HG02571 (cell line): ENCODE results near the gene ALPP.
"Not testable (repeated sequence)": the region's sequence is repeated elsewhere in the genome, so short reads cannot be mapped to it uniquely, and the experiment has no call there.

ENCODE experiments used
- ATAC-seq: cut with Tn5 transposase; IDR thresholded peaks from one replicate; pipeline ENCODE4 v1.9.1; 2021; ENCODE audit warnings: mild to moderate bottlenecking, moderate library complexity; ENCODE audit not compliant: unreplicated experiment

Gene ALPP

DNA sequence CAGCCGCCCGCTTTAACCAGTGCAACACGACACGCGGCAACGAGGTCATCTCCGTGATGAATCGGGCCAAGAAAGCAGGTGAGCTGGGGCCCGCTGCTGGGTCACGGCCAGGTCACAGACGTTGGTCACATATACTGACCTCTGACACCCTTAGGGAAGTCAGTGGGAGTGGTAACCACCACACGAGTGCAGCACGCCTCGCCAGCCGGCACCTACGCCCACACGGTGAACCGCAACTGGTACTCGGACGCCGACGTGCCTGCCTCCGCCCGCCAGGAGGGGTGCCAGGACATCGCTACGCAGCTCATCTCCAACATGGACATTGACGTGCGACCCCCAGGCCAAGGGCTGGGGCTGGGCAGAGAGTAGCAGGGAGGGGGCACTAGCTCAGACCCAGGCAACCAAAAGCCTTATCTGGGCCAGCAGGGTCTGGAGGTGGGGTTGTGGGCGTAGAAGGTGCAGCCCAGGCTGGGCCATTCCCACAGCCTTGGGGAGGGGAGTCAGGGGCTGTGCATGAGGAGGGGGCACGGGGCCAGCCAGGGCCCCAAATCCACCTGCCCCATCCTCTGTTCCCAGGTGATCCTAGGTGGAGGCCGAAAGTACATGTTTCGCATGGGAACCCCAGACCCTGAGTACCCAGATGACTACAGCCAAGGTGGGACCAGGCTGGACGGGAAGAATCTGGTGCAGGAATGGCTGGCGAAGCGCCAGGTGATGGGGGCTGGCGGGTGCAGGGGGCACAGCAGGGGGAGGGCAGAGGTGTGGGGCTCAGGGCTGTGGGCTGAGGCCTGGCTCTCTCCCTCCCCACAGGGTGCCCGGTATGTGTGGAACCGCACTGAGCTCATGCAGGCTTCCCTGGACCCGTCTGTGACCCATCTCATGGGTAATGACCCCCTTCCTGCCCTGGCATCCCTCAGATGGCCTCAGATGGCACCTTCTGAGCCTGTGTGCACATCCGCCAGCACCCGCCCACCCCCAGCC, 1.3 kb downstream of the ALPP start:
- ATAC-seq, result not testable (repeated sequence)

DNA sequence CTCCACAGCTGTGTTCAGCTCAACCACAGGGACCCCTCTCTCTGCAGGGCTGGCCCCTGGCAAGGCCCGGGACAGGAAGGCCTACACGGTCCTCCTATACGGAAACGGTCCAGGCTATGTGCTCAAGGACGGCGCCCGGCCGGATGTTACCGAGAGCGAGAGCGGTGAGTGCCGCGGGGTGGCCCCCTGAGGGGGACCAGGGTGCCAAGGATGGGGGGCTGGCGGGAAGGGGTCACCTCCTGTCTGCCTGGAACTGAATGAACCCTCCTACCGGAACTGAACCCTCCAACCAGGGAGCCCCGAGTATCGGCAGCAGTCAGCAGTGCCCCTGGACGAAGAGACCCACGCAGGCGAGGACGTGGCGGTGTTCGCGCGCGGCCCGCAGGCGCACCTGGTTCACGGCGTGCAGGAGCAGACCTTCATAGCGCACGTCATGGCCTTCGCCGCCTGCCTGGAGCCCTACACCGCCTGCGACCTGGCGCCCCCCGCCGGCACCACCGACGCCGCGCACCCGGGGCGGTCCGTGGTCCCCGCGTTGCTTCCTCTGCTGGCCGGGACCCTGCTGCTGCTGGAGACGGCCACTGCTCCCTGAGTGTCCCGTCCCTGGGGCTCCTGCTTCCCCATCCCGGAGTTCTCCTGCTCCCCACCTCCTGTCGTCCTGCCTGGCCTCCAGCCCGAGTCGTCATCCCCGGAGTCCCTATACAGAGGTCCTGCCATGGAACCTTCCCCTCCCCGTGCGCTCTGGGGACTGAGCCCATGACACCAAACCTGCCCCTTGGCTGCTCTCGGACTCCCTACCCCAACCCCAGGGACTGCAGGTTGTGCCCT, 2.9 kb downstream of the ALPP start:
- not testable (repeated sequence) for ATAC-seq

DNA sequence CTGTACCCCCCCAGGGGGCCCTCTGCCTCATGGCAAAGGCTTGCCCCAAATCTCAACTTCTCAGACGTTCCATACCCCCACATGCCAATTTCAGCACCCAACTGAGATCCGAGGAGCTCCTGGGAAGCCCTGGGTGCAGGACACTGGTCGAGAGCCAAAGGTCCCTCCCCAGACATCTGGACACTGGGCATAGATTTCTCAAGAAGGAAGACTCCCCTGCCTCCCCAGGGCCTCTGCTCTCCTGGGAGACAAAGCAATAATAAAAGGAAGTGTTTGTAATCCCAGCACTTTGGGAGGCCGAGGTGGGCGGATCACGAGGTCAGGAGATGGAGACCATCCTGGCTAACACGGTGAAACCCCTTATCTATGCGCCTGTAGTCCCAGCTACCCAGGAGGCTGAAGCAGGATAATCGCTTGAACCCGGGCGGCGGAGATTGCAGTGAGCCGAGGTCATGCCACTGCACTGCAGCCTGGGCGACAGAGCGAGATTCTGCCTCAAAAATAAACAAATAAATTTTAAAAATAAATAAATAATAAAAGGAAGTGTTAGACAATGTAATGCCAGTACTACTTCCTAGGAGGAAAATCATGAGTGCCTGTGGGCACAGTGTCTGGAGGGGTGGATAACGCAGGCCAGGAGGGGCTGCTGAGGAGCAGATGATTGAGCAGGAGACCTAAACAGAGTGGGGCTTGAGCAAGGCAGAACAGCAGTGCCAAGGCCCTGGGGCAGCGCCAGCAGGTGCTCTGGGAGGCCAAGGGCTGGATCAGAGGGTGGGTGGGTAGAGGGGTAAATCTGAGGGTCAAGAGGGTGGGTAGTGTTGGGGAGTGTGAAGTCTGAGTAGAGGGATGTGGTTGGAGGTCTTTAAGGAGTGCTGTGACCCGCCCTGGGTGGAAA, 4.0 kb downstream of the ALPP start:
- no peak for ATAC-seq

DNA sequence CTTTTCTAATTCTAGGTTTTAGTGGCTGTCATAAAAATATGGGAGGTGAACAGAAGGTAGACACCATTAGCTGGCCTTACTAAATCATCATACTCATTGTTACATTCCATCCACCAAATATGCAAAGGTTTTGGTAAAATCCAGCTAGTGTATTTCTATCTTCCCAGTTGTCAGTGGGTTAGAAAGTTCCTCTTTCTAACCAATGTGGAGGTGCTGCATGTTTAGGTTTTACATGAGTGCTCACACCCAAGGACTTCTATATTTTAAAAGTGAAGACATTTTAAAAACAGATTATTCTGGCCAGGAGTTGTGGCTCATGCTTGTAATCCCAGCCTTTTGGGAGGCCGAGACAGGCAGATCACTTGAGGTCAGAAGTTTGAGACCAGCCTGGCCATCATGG, 5.9 kb downstream of the ALPP start:
- ATAC-seq, result no peak

DNA sequence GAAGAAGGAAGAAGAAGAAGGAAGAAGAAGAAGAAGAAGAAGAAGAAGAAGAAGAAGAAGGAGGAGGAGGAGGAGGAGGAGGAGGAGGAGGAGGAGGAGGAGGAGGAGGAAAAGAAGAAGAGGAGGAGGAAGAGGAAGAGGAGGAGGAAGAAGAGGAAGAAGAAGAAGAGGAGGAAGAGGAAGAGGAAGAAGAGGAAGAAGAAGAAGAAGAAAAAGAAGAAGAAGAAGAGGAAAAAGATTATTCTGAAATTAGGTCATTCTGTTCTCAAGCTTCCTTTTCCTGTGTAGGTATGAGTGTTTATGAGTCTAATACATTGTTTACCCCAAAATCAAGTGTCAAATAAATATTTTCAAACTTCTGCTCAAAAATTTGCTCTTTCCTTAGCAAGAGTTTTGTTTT, 6.5 kb downstream of the ALPP start:
- ATAC-seq, result not testable (repeated sequence)

DNA sequence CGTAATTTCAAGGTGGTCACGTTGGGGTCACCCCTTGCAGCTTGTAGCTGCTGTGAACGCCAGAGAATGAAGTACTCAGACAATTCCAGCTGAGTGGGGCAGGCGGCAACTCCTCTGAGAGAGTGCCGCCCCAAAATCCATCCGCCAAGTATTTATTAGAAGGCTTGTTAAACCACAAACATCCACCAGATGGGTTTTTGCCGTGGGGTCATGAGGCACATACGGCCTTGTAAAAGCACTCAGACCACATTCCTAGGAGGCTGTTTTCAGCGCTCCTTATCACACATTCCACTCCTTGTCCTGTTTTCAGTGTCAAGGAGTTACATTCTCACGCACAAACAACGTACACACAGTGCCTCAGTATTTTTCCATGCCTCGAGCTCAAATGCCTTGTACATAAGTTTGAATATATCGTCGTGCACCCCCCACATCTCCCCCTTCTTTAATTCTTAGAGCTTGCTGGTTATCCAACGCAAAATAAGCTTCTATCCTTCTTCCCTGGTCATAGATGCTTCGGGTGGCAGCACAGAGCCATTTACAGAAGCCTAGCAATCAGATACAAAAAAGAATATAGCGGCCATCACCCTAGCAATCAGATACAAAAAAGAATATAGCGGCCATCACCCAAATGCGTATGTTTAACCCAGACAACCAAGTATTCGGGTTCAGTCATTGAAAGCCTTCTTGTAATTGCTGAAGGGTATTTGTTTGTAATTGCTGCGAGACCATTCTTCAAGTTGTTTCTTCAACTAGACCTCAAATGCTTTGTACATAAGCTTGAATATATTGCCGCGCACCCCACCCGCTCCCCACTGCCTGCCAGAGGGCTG, 7.3 kb downstream of the ALPP start:
- no peak for ATAC-seq

DNA sequence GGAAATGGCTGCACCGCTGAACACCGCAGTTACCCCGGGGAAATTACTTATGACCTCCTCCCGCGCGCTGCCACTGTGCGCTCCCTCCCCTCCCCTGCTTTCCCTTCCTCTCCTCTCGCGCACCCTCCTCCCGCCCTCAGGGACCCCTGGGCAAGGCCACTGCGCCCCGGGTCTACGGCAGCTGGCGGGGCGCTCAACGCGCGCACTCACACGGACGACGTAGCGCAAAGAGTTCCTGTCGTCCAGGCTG, 7.9 kb downstream of the ALPP start:
- no peak for ATAC-seq

DNA sequence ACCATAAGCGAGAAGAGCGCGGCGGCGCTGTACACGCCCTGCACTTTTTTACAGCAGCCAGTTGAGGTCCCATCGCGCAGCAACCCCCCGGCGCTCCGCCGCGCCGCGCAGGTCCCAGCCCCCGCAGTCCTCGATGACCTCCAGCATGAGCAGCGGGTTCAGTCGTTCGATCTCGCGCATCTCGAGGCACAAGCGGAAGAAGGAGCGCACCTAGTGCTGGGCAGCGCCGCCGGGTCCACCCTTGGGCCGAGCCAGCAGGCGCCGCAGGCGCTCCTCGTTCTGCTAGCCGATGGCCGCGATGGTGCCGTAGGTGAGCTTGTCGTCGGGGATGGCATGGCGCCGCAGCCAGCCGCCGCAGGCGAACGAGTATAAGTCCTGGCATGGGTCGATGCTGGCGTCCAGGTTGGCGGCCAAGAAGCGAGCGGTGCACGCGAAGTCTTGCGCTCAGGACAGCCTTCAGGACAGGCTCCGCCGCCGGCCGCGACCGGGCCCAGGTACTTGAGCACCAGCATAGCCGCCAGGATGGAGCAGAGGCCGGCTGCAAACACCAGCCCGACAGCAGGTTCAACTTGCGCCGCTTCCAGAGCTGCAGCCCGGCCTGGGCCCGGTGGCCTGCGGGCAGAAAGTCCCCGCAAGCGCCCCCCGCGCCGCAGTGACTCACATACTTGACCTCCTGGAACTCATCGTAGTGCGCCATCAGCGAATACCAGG, 8.3 kb downstream of the ALPP start:
- no peak for ATAC-seq

DNA sequence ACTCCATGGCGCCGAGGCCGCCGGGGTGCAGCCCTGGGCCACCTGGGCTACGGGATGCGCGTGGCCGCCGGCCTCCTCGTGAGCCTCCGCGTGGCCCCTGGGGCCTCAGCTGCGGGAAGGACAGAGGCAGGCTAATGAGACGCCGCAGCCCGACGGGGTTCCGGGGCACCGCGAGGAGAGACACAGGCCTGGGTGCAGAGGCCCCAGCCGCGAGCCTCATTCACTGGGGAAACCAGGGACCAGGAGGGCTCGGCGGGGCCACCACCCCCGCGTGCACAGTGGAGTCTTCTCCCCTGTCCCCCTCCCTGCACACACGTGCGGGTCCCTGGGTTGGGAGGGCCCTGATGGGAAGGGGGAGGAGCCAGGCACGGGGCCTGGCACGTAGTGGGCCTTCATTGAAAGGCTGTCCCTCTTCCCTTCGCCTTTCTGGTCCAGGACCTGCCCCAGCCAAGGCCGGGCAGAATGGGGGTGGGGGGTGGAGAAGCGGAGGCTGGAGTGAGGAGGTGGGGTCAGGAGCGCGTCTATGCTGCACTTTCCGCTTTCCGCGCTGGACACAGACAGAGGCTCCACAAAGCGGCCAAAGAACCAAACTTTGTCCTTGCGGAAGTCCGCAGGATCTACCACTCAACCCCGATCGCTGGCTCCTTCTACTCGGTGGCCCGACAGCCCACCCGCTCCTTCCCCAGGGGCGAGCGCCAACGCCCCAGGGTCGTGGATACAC, 9.1 kb downstream of the ALPP start:
- ATAC-seq, result no peak

DNA sequence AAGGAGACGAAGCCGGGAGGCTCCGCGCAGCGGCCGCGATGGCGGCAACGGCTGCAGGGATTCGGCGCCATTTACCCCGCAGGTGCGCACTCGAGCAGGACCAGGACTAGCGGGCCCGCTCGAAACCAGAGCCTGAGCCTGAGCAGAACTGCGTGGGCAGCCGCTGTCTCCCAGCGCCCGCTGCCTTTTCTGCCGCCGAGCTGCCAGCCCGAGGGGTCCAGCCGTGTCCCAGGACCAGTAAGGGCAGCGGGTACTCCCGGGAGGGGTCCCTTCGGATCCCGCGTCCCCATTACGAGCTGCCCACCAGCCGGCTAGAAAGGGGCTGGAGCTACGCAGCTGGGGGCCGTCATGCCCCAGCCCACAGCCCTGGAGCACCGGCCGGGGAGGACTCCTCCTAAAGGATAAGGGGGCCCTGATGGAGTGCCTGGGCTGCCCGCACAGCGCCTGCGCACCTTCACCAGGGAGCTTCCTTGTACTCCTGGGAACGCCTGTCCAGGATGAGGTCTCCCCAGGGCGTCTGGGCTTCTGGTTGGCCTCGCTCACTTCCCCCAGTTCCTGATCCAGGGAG, 9.9 kb downstream of the ALPP start:
- no peak for ATAC-seq

DNA sequence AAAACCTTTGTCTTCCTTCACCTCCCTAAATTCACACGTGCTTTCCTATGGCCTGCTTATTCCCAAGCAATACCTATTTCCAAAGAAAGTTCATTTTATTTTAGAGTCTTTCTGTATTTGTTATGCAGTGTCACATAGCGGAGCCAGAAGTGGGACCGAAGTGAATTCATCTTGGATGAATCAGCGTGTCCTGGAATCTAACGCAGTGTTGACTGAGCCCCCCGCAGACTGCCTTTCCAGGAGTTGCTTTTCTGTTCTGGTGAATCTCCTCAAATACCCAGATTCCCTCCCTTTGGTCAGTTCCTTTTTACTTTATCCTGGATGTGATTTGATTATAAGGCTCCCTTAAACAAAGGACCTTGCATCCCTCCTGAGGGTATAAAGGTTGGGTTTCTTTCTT, 10.8 kb downstream of the ALPP start:
- no peak for ATAC-seq

DNA sequence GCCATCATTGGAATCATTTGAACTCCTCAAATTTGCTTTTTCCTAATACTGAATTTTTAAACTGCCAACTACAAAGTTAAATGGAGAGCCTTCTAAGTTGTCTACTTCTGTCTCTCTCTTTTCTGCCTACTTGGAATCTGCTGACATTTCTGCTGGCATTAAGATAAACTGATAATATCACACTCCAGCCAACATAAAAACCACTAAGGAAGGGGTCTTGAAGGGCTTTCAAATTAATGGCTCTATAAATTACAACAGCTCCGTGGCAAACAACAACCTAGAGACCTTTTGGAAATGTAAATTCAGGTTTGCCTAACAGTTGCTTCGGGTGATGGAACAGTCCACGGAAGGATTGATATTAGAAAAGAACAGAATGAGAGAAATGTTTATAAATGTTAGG, 12.1 kb downstream of the ALPP start:
- no peak for ATAC-seq

DNA sequence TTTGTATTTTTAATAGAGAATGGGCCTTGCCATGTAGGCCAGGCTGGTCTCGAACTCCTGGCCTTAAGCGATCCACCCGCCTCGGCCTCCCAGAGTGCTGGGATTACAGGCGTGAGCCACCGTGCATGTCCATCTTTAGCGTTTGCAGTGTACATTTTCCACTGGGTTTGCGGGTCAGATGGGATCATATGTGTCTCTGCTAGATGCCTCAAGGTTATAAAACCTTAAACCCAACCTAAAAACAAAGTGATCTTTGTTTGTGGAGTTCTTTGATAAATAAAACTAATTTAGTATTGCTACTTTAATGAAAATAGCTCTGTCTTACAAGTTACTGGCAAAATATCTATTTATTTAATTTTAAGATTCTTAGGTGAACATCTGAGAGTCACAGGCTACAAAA, 15.0 kb downstream of the ALPP start:
- ATAC-seq, result no peak

DNA sequence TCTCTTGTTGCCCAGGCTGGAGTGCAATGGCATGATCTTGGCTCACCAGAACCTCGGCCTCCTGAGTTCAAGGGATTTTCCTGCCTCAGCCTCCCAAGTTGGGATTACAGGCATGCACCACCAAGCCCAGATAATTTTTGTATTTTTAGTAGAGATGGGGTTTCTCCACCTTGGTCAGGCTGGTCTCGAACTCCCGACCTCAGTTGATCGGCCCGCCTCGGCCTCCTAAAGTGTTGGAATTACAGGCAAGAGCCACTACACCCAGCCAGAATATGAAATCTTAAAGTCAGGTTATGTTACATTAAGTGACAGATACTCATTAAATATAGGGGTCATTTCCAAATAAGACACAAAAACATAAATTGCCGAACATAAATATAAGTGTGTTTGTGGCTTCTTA, 15.9 kb downstream of the ALPP start:
- not testable (repeated sequence) for ATAC-seq

DNA sequence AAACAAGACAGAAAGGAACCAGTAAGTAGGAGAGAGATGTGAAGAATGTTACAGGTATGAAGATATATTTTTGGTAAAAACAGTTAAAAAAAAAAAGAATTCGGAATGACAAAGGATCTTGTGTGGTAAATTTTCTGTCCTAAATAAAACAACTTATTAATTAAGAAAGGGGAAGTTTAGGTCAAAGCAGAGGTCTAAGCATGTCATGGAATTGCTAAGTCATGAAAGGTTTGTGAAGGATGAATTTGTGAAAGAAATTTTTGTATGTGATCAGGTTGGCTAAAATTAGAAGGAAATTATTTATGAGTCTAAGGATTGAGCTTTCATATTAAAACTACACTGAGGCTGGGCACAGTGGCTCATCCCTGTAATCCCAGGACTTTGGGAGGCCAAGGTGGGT, 17.0 kb downstream of the ALPP start:
- no peak for ATAC-seq

DNA sequence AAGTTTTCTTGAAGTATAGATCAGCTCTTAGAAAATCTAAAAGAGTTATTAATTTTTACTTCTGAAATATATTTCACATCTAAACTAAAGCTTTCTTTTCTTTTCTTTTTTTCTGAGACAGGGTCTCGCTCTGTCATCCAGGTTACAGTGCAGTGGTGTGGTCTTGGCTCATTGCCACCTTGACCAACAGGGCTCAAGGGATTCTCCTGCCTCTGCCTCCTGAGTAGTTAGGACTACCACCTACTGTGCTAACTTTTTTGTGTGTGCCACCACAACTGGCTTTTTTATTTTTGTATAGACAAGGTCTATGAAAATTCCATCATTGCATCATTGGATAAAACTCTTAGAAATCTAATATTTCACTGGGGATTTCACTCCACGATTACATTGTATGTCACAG, 18.1 kb downstream of the ALPP start:
- no peak for ATAC-seq

DNA sequence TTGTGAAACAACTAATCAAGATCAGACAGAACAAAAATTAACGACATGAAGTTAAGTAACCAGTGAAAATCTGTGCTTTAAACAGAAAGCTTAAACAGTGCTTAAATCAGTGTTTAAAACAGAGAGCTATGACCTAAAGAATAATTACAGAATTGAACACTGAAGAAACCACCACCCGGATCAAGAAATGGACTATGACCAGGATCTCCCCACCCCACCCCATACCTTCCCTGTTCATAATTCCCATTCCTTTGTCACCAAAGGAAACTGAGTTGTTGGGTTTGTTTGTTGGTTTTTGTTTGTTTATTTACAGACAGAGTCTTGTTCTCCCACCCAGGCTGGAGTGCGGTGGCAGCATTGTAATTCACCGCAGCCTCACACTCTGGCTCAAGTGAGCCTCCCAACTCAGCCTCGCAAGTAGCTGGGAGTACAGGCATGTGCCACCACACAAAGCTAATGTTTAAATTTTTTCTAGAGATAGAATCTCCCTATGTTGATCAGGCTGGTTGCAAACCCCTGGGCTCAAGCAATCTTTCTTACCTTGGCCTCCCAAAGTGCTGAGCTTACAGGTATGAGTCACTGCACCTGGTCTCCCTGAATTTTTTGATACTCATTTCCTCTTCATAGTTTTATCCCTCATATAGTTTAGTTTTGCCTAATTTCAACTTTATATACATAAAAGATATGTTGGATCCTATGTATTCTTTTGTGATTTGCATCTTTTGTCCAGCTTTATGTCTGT, 19.9 kb downstream of the ALPP start:
- no peak for ATAC-seq
